ENCODE results near the gene NTF4. TPM values are rescaled to one million over a fixed set of nuclear protein-coding genes. Genes with fewer than 3 reads are reported as not detected.

Gene NTF4
- total and polyA plus RNA-seq, 2 of the 13 experiments (the other 11 are each of a cell fraction or from before 2014, with no cell fraction given): not detected

GRCh38 chr19:49056101-49056901 lies 8.3 kb downstream of the NTF4 start:
- CTCF ChIA-PET (ENCODE audit: low intra/inter-chr PET ratio, low total read pairs): no interaction called here
- POLR2A ChIA-PET: interaction anchor here (1.1 kb wide), 1 partner anchor 9 kb away, joined by 3 read pairs; the partner anchor contains the start of gene NTF4
- in situ Hi-C loops (cut with HindIII; ENCODE audit: extremely low pct_ligation_motif_present, low pct_unique_long_range_greater_than_20kb) (no loop called here), intact Hi-C loops (cut with micrococcal nuclease; ENCODE audit: unreplicated experiment) (no loop called here)
- Histone ChIP-seq H4K20me1 (ENCODE audit: insufficient read depth, low read length) (no peaks in the 10 kb centered on the region), H3K4me3 (replicated peaks in 1 of 3; ENCODE audit: insufficient read depth in 1 of 3, low read depth in 2 of 3, low read length in 3 of 3) (peak overlapping the region; percentile 54 to 71 (median 63)), H3K27ac (ENCODE audit: extremely low read length, insufficient read depth, low read length) (no peak overlapping the region), H3K4me1 (ENCODE audit: insufficient read depth, low read length) (peaks cover 17% of the 10 kb centered on the region), H3K4me2 (ENCODE audit: low read depth, low read length) (peak overlapping the region; percentile 93), H3K27me3 (ENCODE audit: control insufficient read depth in 1 of 2, insufficient read depth in 2 of 2, low read length in 2 of 2) (peaks cover 11 to 45% of the 10 kb centered on the region in 2 experiments; a peak in 4 of 5 replicates), H3K9me3 (ENCODE audit: low read length) (no peaks in the 10 kb centered on the region), H3K36me3 (replicated peaks in 1 of 2; ENCODE audit: control insufficient read depth in 1 of 2, insufficient read depth in 2 of 2, low read length in 2 of 2) (no peaks in the 10 kb centered on the region), H2AFZ (ENCODE audit: low read length) (peak overlapping the region; percentile 72), H3K79me2 (ENCODE audit: insufficient read depth, low read length) (no peaks in the 10 kb centered on the region), H3K9ac (ENCODE audit: insufficient read depth, low read depth, low read length) (no peak overlapping the region; the same call in 1 of the 2 replicates)
- FAIRE-seq (no peak), ATAC-seq (peak; percentile 88), DNase-seq (ENCODE audit: low spot score) (peak; percentile 23)
- 5% methylated on average over 11 of the region's 63 CpGs for WGBS (ENCODE audit: low lambda C conversion rate)
- BruUV-seq (replicated peaks): no TSS peak
- TF ChIP-seq SKI (IDR thresholded peaks at IDR 0.05; ENCODE audit: partially characterized antibody) (peak; percentile 19), ZNF510 (CRISPR knock-in tag; IDR thresholded peaks at IDR 0.05; ENCODE audit: low read depth) (no peak), ZNF563 (CRISPR knock-in tag; IDR thresholded peaks at IDR 0.05) (peak; percentile 58; the same call in 1 of the 2 replicates), PAX8 (CRISPR knock-in tag; IDR thresholded peaks at IDR 0.05; ENCODE audit: borderline replicate concordance) (no peak), AGO1 (IDR thresholded peaks at IDR 0.05; ENCODE audit: low read depth, low read length, poor library complexity, severe bottlenecking) (no peak), CTCF (CRISPR knock-in tag; IDR thresholded peaks at IDR 0.05) (peak; percentile 55), HDAC1 (CRISPR knock-in tag; IDR thresholded peaks at IDR 0.05) (0 out of 2 replicates have a peak, but pooled peaks have one; percentile 28), PITX1 (CRISPR knock-in tag; IDR thresholded peaks at IDR 0.05) (peak; percentile 31; the same call in 1 of the 2 replicates)
- TF ChIP-seq, protein P1, sequence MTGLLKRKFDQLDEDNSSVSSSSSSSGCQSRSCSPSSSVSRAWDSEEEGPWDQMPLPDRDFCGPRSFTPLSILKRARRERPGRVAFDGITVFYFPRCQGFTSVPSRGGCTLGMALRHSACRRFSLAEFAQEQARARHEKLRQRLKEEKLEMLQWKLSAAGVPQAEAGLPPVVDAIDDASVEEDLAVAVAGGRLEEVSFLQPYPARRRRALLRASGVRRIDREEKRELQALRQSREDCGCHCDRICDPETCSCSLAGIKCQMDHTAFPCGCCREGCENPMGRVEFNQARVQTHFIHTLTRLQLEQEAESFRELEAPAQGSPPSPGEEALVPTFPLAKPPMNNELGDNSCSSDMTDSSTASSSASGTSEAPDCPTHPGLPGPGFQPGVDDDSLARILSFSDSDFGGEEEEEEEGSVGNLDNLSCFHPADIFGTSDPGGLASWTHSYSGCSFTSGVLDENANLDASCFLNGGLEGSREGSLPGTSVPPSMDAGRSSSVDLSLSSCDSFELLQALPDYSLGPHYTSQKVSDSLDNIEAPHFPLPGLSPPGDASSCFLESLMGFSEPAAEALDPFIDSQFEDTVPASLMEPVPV (CRISPR knock-in tag; IDR thresholded peaks at IDR 0.05): peak; percentile 34; the same call in 1 of the 2 replicates
- TF ChIP-seq, protein P2, sequence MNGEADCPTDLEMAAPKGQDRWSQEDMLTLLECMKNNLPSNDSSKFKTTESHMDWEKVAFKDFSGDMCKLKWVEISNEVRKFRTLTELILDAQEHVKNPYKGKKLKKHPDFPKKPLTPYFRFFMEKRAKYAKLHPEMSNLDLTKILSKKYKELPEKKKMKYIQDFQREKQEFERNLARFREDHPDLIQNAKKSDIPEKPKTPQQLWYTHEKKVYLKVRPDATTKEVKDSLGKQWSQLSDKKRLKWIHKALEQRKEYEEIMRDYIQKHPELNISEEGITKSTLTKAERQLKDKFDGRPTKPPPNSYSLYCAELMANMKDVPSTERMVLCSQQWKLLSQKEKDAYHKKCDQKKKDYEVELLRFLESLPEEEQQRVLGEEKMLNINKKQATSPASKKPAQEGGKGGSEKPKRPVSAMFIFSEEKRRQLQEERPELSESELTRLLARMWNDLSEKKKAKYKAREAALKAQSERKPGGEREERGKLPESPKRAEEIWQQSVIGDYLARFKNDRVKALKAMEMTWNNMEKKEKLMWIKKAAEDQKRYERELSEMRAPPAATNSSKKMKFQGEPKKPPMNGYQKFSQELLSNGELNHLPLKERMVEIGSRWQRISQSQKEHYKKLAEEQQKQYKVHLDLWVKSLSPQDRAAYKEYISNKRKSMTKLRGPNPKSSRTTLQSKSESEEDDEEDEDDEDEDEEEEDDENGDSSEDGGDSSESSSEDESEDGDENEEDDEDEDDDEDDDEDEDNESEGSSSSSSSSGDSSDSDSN (CRISPR knock-in tag; IDR thresholded peaks at IDR 0.05): peak; percentile 66
- TF ChIP-seq, protein P3, sequence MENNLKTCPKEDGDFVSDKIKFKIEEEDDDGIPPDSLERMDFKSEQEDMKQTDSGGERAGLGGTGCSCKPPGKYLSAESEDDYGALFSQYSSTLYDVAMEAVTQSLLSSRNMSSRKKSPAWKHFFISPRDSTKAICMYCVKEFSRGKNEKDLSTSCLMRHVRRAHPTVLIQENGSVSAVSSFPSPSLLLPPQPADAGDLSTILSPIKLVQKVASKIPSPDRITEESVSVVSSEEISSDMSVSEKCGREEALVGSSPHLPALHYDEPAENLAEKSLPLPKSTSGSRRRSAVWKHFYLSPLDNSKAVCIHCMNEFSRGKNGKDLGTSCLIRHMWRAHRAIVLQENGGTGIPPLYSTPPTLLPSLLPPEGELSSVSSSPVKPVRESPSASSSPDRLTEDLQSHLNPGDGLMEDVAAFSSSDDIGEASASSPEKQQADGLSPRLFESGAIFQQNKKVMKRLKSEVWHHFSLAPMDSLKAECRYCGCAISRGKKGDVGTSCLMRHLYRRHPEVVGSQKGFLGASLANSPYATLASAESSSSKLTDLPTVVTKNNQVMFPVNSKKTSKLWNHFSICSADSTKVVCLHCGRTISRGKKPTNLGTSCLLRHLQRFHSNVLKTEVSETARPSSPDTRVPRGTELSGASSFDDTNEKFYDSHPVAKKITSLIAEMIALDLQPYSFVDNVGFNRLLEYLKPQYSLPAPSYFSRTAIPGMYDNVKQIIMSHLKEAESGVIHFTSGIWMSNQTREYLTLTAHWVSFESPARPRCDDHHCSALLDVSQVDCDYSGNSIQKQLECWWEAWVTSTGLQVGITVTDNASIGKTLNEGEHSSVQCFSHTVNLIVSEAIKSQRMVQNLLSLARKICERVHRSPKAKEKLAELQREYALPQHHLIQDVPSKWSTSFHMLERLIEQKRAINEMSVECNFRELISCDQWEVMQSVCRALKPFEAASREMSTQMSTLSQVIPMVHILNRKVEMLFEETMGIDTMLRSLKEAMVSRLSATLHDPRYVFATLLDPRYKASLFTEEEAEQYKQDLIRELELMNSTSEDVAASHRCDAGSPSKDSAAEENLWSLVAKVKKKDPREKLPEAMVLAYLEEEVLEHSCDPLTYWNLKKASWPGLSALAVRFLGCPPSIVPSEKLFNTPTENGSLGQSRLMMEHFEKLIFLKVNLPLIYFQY (CRISPR knock-in tag; IDR thresholded peaks at IDR 0.05; ENCODE audit: borderline replicate concordance): peak; percentile 18; the same call in 1 of the 2 replicates

Data from HepG2 (cell line).